RPMI8226 (cell line): ENCODE measurements around the gene STIM2.
"Not testable (repeated sequence)": the region's sequence is repeated elsewhere in the genome, so short reads cannot be mapped to it uniquely, and the experiment has no call there.

Experiments used
- DNase-seq: peaks from one replicate; pipeline ENCODE4 v3.0.0-alpha.2; 2015

STIM2 gene

GRCh38 chr4:26870576-26871262 is 10.1 kb downstream of the STIM2 start:
- DNase-seq = no peak

GRCh38 chr4:26871611-26872010 is 11.0 kb downstream of the STIM2 start:
- DNase-seq = no peak

- DNase-seq = no peak
Measured at GRCh38 chr4:26873391-26874026, 12.9 kb downstream of the STIM2 start.

- DNase-seq = no peak
Measured at GRCh38 chr4:26874110-26874509, 13.5 kb downstream of the STIM2 start.

- no peak for DNase-seq
Measured at GRCh38 chr4:26877406-26877805, 16.8 kb downstream of the STIM2 start.

- no peak for DNase-seq
Measured at GRCh38 chr4:26877961-26878360, 17.3 kb downstream of the STIM2 start.

GRCh38 chr4:26878794-26879391 is 18.3 kb downstream of the STIM2 start:
- no peak for DNase-seq

- DNase-seq = no peak
Measured at GRCh38 chr4:26879805-26880204, 19.2 kb downstream of the STIM2 start.

- DNase-seq = no peak
Measured at GRCh38 chr4:26884026-26884425, 23.4 kb downstream of the STIM2 start.

GRCh38 chr4:26884486-26884988 is 23.9 kb downstream of the STIM2 start:
- no peak for DNase-seq

- peak; percentile 10 for DNase-seq
Measured at GRCh38 chr4:26885912-26886274, 25.3 kb downstream of the STIM2 start.

GRCh38 chr4:26887143-26887542 is 26.5 kb downstream of the STIM2 start:
- no peak for DNase-seq

- no peak for DNase-seq
Measured at GRCh38 chr4:26887809-26888208, 27.2 kb downstream of the STIM2 start.

GRCh38 chr4:26889356-26889755 is 28.7 kb downstream of the STIM2 start:
- DNase-seq = no peak

GRCh38 chr4:26891054-26891453 is 30.4 kb downstream of the STIM2 start:
- no peak for DNase-seq

- no peak for DNase-seq
Measured at GRCh38 chr4:26891867-26892266, 31.2 kb downstream of the STIM2 start.

- DNase-seq = no peak
Measured at GRCh38 chr4:26892480-26893150, 32.0 kb downstream of the STIM2 start.

GRCh38 chr4:26893491-26893890 is 32.9 kb downstream of the STIM2 start:
- DNase-seq = no peak

- DNase-seq = not testable (repeated sequence)
Measured at GRCh38 chr4:26894881-26895280, 34.2 kb downstream of the STIM2 start.

- no peak for DNase-seq
Measured at GRCh38 chr4:26896636-26897035, 36.0 kb downstream of the STIM2 start.

GRCh38 chr4:26899991-26900390 is 39.4 kb downstream of the STIM2 start:
- no peak for DNase-seq

- DNase-seq = no peak
Measured at GRCh38 chr4:26900765-26901164, 40.1 kb downstream of the STIM2 start.

GRCh38 chr4:26905172-26905571 is 44.5 kb downstream of the STIM2 start:
- no peak for DNase-seq
